ENCODE measurements around the gene TTLL11. TPM values are rescaled to one million over a fixed set of nuclear protein-coding genes. Genes with fewer than 3 reads are reported as not detected.

The TTLL11 gene
- polyA plus RNA-seq, 1 of the 3 experiments (the other 2 are of a cell fraction): 6.8 TPM

- 90% methylated on average over 5 of the region's 5 CpGs for WGBS (ENCODE audit: low lambda C conversion rate)
- TF ChIP-seq YY1 (IDR thresholded peaks at IDR 0.05; ENCODE audit: low read depth): no peak
- no peak for TF ChIP-seq TCF12 (IDR thresholded peaks at IDR 0.05)
- TF ChIP-seq, protein P1, sequence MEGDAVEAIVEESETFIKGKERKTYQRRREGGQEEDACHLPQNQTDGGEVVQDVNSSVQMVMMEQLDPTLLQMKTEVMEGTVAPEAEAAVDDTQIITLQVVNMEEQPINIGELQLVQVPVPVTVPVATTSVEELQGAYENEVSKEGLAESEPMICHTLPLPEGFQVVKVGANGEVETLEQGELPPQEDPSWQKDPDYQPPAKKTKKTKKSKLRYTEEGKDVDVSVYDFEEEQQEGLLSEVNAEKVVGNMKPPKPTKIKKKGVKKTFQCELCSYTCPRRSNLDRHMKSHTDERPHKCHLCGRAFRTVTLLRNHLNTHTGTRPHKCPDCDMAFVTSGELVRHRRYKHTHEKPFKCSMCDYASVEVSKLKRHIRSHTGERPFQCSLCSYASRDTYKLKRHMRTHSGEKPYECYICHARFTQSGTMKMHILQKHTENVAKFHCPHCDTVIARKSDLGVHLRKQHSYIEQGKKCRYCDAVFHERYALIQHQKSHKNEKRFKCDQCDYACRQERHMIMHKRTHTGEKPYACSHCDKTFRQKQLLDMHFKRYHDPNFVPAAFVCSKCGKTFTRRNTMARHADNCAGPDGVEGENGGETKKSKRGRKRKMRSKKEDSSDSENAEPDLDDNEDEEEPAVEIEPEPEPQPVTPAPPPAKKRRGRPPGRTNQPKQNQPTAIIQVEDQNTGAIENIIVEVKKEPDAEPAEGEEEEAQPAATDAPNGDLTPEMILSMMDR (IDR thresholded peaks at IDR 0.05): no peak
- no peak for TF ChIP-seq POLR2AphosphoS5 (IDR thresholded peaks at IDR 0.05; ENCODE audit: low read depth, low read length)
- TF ChIP-seq SIN3A (IDR thresholded peaks at IDR 0.05; ENCODE audit: borderline replicate concordance, low read depth, low read length): no peak
- TF ChIP-seq, protein P2, sequence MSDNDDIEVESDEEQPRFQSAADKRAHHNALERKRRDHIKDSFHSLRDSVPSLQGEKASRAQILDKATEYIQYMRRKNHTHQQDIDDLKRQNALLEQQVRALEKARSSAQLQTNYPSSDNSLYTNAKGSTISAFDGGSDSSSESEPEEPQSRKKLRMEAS (IDR thresholded peaks at IDR 0.05; ENCODE audit: low read depth): no peak
- TF ChIP-seq, protein P3, sequence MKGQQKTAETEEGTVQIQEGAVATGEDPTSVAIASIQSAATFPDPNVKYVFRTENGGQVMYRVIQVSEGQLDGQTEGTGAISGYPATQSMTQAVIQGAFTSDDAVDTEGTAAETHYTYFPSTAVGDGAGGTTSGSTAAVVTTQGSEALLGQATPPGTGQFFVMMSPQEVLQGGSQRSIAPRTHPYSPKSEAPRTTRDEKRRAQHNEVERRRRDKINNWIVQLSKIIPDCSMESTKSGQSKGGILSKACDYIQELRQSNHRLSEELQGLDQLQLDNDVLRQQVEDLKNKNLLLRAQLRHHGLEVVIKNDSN (IDR thresholded peaks at IDR 0.05; ENCODE audit: borderline replicate concordance, low read depth): no peak
- TF ChIP-seq CHD2 (IDR thresholded peaks at IDR 0.05; ENCODE audit: low read length, partially characterized antibody): no peak
- TF ChIP-seq MEF2A (IDR thresholded peaks at IDR 0.05; ENCODE audit: borderline replicate concordance, low read depth): no peak
- no peak for TF ChIP-seq NFIC (IDR thresholded peaks at IDR 0.05; ENCODE audit: borderline replicate concordance)
- TF ChIP-seq FOXJ3 (CRISPR knock-in tag; IDR thresholded peaks at IDR 0.05): no peak
- no peak for TF ChIP-seq ELF1 (IDR thresholded peaks at IDR 0.05)
- TF ChIP-seq GABPA (IDR thresholded peaks at IDR 0.05; ENCODE audit: low read depth): no peak
- TF ChIP-seq SMC3 (IDR thresholded peaks at IDR 0.05; ENCODE audit: low read depth, low read length): no peak
- TF ChIP-seq NRF1 (IDR thresholded peaks at IDR 0.05; ENCODE audit: low read depth, low read length): no peak
- no peak for TF ChIP-seq MXI1 (IDR thresholded peaks at IDR 0.05; ENCODE audit: low read depth, low read length)
- H3K9me3 ChIP-seq: no peaks in the 10 kb centered on the region
- no peaks in the 10 kb centered on the region for H3K36me3 ChIP-seq (replicated peaks in 1 of 2; ENCODE audit: control insufficient read depth in 1 of 2, insufficient read depth in 2 of 2, low read length in 1 of 2)
- H3K4me3 ChIP-seq (ENCODE audit: low read depth in 2 of 2, low read length in 1 of 2): no peak overlapping the region
- H3K9me2 ChIP-seq: no peaks in the 10 kb centered on the region
- no peak overlapping the region for H2AFZ ChIP-seq (ENCODE audit: low read depth)
- CTCF ChIA-PET: interaction anchor here (1.2 to 2.1 kb wide), 2 partner anchors 8 to 260 kb away, joined by 4 to 10 read pairs; no protein-coding TSS in a partner anchor
- no peak overlapping the region for H3K27ac ChIP-seq (ENCODE audit: low read depth in 2 of 2, low read length in 1 of 2)
- H4K20me1 ChIP-seq (ENCODE audit: insufficient read depth): peaks cover 18% of the 10 kb centered on the region
- POLR2A ChIA-PET: no interaction called here
- H3K27me3 ChIP-seq (ENCODE audit: insufficient read depth): no peaks in the 10 kb centered on the region
- no peaks in the 10 kb centered on the region for H3F3A ChIP-seq (replicated peaks; ENCODE audit: insufficient read depth)
- H3K4me2 ChIP-seq: 0 out of 2 replicates have a peak overlapping the region, but pooled peaks have one; percentile 89
- peaks cover 39% of the 10 kb centered on the region for H3K79me2 ChIP-seq (ENCODE audit: insufficient read depth)
- H3K4me1 ChIP-seq (ENCODE audit: control insufficient read depth in 1 of 2, insufficient read depth in 2 of 2, low read depth in 1 of 2, low read length in 1 of 2): peaks cover 6 to 19% of the 10 kb centered on the region in 2 experiments; a peak in 2 of 4 replicates
- no peak for DNase-seq
- no peak overlapping the region for H3K9ac ChIP-seq
Measured at GRCh38 chr9:122090981-122091380, 2.1 kb downstream of the TTLL11 start.

DNA sequence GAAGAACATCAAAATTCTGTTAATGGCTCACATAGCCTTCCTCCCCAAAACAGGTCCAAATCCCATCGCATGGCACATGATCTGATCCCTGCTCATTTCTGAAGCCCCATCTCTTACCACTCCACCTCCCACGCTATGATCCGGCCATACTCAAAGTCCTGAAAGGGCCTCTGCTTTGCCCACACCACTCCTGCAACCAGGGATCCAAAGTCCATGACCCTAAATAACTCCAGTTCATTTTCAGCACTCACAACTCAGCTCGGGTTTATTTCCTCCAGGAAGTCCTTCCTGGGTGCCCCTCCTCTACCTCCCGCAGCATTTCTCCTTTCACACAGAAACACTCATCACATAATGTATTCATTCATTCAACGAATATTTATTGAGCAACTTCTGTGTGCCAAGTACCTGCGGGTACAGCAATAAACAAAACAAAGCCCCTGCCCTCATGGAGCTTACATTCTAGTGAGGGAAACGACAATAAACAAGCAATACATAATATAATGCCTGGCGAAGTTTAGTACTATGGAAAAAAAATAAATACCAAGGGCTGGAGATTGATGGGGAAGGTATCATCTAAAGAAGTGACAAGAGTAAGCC is 2.7 kb downstream of the TTLL11 start:
- Histone ChIP-seq H3K27me3 (ENCODE audit: insufficient read depth) (no peaks in the 10 kb centered on the region), H3K27ac (ENCODE audit: low read depth in 2 of 2, low read length in 1 of 2) (no peak overlapping the region), H3K4me3 (ENCODE audit: low read depth in 2 of 2, low read length in 1 of 2) (no peak overlapping the region), H3F3A (replicated peaks; ENCODE audit: insufficient read depth) (no peaks in the 10 kb centered on the region), H3K4me1 (ENCODE audit: control insufficient read depth in 1 of 2, insufficient read depth in 2 of 2, low read depth in 1 of 2, low read length in 1 of 2) (peaks cover 6 to 19% of the 10 kb centered on the region in 2 experiments; a peak in 2 of 4 replicates), H2AFZ (ENCODE audit: low read depth) (no peak overlapping the region), H3K9me3 (no peaks in the 10 kb centered on the region), H3K9me2 (no peaks in the 10 kb centered on the region), H3K4me2 (no peak overlapping the region), H3K36me3 (replicated peaks in 1 of 2; ENCODE audit: control insufficient read depth in 1 of 2, insufficient read depth in 2 of 2, low read length in 1 of 2) (no peaks in the 10 kb centered on the region), H4K20me1 (ENCODE audit: insufficient read depth) (peaks cover 18% of the 10 kb centered on the region), H3K79me2 (ENCODE audit: insufficient read depth) (peaks cover 45% of the 10 kb centered on the region), H3K9ac (no peak overlapping the region)
- POLR2A ChIA-PET: no interaction called here
- CTCF ChIA-PET: interaction anchor here (0.8 to 2.1 kb wide), 3 partner anchors 9 to 260 kb away, joined by 3 to 10 read pairs (median 4); no protein-coding TSS in a partner anchor
- DNase-seq: no peak
- TF ChIP-seq, protein P2 (IDR thresholded peaks at IDR 0.05; ENCODE audit: low read depth): no peak
- TF ChIP-seq IRF3 (IDR thresholded peaks at IDR 0.05; ENCODE audit: low read depth, low read length): no peak
- no peak for TF ChIP-seq GATA2 (CRISPR knock-in tag; IDR thresholded peaks at IDR 0.05)
- WGBS (ENCODE audit: low lambda C conversion rate): 91% methylated on average over 9 of the region's 9 CpGs

All from SK-N-SH (cell line).